ENCODE results near the gene TRAPPC8.

GRCh38 chr18:31965316-31965970 is 22.5 kb upstream of the TRAPPC8 start:
- TF ChIP-seq POLR2AphosphoS5 (IDR thresholded peaks at IDR 0.05; ENCODE audit: low read depth, low read length): no peak
- no peak for TF ChIP-seq POLR2A (IDR thresholded peaks at IDR 0.05; ENCODE audit: low read depth, low read length)
- no peak for TF ChIP-seq TAF1 (IDR thresholded peaks at IDR 0.05; ENCODE audit: borderline replicate concordance, low read depth, low read length)
